ENCODE data around the gene POTEH.
"Not testable (repeated sequence)": the region's sequence is repeated elsewhere in the genome, so short reads cannot be mapped to it uniquely, and the experiment has no call there.

DNA sequence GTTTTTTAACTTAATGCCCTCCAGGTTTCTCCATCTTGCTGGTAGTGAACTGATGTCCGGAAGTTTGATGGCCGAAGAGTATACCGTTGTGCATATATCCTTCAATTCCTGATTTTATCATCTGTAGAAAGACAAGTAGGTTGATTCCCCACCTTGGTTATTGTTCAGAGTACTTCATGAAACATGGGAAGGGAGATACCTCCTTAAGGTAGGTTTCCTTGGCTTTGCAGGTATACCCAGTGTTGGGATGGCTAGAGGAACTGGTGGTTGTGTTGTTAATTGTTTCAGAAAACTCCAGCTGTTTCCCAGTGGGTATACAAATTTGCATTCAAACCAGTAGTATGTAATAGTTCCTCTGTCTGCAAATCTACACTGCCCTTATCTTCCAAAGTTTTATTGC is 25.1 kb upstream of the POTEH start:
- TF ChIP-seq POLR2A (IDR thresholded peaks at IDR 0.05; ENCODE audit: low read length); GATA1 (IDR thresholded peaks at IDR 0.05; ENCODE audit: low read depth, low read length): not testable (repeated sequence)
